ENCODE data around the gene SPRING1.

Gene SPRING1

GRCh38 chr12:116692605-116693004, 45.3 kb downstream of the SPRING1 start:
- intact Hi-C loops (cut with DNase I), result no loop called here
- DNase-seq, result no peak

GRCh38 chr12:116691636-116692035, 46.2 kb downstream of the SPRING1 start:
- intact Hi-C loops (cut with DNase I), result no loop called here
- no peak for DNase-seq

GRCh38 chr12:116691205-116691604, 46.7 kb downstream of the SPRING1 start:
- DNase-seq, result no peak
- intact Hi-C loops (cut with DNase I), result no loop called here

GRCh38 chr12:116689979-116690744, 47.7 kb downstream of the SPRING1 start:
- DNase-seq, result no peak
- intact Hi-C loops (cut with DNase I), result no loop called here

- no peak for DNase-seq
Measured at GRCh38 chr12:116689521-116689920, 48.3 kb downstream of the SPRING1 start.

More at GRCh38 chr12:116689521-116689920, 48.3 kb downstream of the SPRING1 start:
- intact Hi-C loops (cut with DNase I), result no loop called here

Measured in head of caudate nucleus (tissue), 42 donors.